Lower leg skin (tissue), 3 donors: ENCODE data around the gene KRTAP9-3.
"Not testable (repeated sequence)": the region's sequence is repeated elsewhere in the genome, so short reads cannot be mapped to it uniquely, and the experiment has no call there.

Experiments used
- POLR2A ChIP-seq, 2 donors: fragments of 450-650 bp; IDR thresholded peaks; one replicate each; pipeline ENCODE4 v1.6.1; 2016 to 2017; ENCODE audit warnings: antibody characterized with exemption in 2 of 2, mild to moderate bottlenecking in 1 of 2, moderate library complexity in 1 of 2
- TF ChIP-seq, protein P1 (sequence below), 3 donors: fragments of 450-650 bp; IDR thresholded peaks; one replicate each; pipeline ENCODE4 v1.5.1; 2016; ENCODE audit warnings: antibody characterized with exemption in 3 of 3, mild to moderate bottlenecking in 3 of 3, moderate library complexity in 2 of 3

DNA sequence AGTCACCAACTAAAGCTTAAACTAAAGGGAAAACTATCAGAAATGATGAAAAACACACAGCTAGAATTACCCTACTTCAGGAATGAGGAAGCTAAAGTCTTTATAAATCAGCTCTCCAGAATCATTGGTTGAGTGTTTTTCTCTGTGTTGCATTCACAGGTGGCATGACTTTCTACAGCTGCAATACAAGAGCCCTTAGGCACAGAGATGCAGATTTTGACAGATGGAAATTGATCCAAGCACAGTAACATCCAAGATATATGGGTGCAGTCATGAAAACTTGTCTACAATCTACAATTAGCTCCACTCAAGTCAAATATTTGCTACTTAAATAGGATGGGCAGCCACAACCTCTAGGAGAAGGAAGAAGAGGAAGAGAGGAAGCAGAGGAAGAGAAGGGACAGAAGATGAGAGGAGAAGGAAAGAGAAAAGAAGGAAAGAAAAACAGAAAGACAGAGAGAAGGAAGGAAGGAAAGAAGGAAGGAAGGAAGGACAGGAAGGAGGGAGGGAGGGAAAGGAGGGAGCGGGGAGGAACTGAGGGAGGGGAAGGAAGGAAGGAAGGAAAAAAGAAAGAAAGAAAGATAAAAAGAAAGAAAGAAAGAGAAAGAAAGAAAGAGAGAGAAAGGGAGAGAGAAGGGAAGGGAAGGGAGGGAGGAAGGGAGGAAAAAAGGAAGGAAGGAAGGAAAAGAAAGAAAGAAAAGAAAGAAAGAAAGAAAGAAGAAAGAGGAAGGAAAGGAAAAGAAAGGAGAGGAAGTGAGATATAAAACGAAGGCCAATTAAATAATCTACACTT is 14.9 kb downstream of the KRTAP9-3 start:
- TF ChIP-seq, protein P1, sequence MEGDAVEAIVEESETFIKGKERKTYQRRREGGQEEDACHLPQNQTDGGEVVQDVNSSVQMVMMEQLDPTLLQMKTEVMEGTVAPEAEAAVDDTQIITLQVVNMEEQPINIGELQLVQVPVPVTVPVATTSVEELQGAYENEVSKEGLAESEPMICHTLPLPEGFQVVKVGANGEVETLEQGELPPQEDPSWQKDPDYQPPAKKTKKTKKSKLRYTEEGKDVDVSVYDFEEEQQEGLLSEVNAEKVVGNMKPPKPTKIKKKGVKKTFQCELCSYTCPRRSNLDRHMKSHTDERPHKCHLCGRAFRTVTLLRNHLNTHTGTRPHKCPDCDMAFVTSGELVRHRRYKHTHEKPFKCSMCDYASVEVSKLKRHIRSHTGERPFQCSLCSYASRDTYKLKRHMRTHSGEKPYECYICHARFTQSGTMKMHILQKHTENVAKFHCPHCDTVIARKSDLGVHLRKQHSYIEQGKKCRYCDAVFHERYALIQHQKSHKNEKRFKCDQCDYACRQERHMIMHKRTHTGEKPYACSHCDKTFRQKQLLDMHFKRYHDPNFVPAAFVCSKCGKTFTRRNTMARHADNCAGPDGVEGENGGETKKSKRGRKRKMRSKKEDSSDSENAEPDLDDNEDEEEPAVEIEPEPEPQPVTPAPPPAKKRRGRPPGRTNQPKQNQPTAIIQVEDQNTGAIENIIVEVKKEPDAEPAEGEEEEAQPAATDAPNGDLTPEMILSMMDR (IDR thresholded peaks at IDR 0.05), result not testable (repeated sequence)
- TF ChIP-seq POLR2A (IDR thresholded peaks at IDR 0.05), result not testable (repeated sequence)
